OCI-LY3 (cell line): ENCODE measurements around the gene NR2F2.

Source experiments
- CTCF ChIP-seq: fragments of 200-600, 300-600 bp; sonication (generic); IDR thresholded peaks from 2 replicates; pipeline ENCODE4 v1.5.1; 2014; ENCODE audit warnings: antibody characterized with exemption, low read length, low read depth
- EZH2phosphoT487 ChIP-seq: fragments of 200-600 bp; shearing (Covaris generic); IDR thresholded peaks from 2 replicates; pipeline ENCODE4 v1.6.1; 2018; ENCODE audit warnings: antibody characterized with exemption, mixed run types, low read depth

- TF ChIP-seq CTCF (no peak), EZH2phosphoT487 (no peak)
Measured at GRCh38 chr15:96285729-96286254, 44.7 kb upstream of the NR2F2 start.
